Liver (tissue), 9 donors: ENCODE data around the gene SLC36A3. TPM values are rescaled to one million over a fixed set of nuclear protein-coding genes. Genes with fewer than 3 reads are reported as not detected.

Experiments used
- DNase-seq: peaks from one replicate; pipeline ENCODE4 v3.0.0-alpha.2; 2017; ENCODE audit warnings: low spot score
- H3K27ac ChIP-seq, 2 donors: one replicate each; pipeline ENCODE4 v1.7.0; 2013; ENCODE audit warnings: inconsistent platforms in 2 of 2, low read length in 2 of 2, control low read depth in 1 of 2, low read depth in 1 of 2, mild to moderate bottlenecking in 1 of 2
- H3K27me3 ChIP-seq, 4 donors: one replicate each; pipeline versions ENCODE4 v1.6.1 to v1.7.0; 2013; ENCODE audit warnings: low read length in 3 of 4, inconsistent platforms in 1 of 4, mild to moderate bottlenecking in 1 of 4, moderate library complexity in 1 of 4; ENCODE audit not compliant: control insufficient read depth in 4 of 4, insufficient read depth in 4 of 4
- H3K36me3 ChIP-seq, 4 donors: one replicate each; pipeline versions ENCODE4 v1.6.1 to v1.7.0; 2013; ENCODE audit warnings: low read length in 3 of 4, mild to moderate bottlenecking in 3 of 4, low read depth in 1 of 4, moderate library complexity in 1 of 4; ENCODE audit not compliant: control insufficient read depth in 4 of 4, insufficient read depth in 3 of 4
- H3K4me1 ChIP-seq, 4 donors: one replicate each; pipeline versions ENCODE4 v1.6.1 to v1.7.0; 2013; ENCODE audit warnings: low read length in 3 of 4, mild to moderate bottlenecking in 3 of 4, moderate library complexity in 1 of 4; ENCODE audit not compliant: control insufficient read depth in 4 of 4, insufficient read depth in 4 of 4
- H3K4me3 ChIP-seq, 3 donors: one replicate each; pipeline versions ENCODE4 v1.6.1 to v1.7.0; 2013; ENCODE audit warnings: low read length in 3 of 3, control low read depth in 1 of 3, low read depth in 1 of 3, mild to moderate bottlenecking in 1 of 3
- H3K9ac ChIP-seq, 2 donors: one replicate each; pipeline ENCODE4 v1.7.0; 2013; ENCODE audit warnings: low read length in 2 of 2, mild to moderate bottlenecking in 2 of 2, moderate library complexity in 2 of 2, control low read depth in 1 of 2, low read depth in 1 of 2
- H3K9me3 ChIP-seq, 4 donors: one replicate each; pipeline versions ENCODE4 v1.6.1 to v1.7.0; 2013; ENCODE audit warnings: low read length in 3 of 4; ENCODE audit not compliant: control insufficient read depth in 4 of 4
- EGR1 ChIP-seq, 2 donors: IDR thresholded peaks; 2 replicates each; pipeline ENCODE4 v1.6.1; 2016 to 2018; ENCODE audit warnings: antibody characterized with exemption in 2 of 2, low read depth in 2 of 2
- FOXA1 ChIP-seq: IDR thresholded peaks from 2 replicates; pipeline ENCODE4 v1.6.1; 2016; ENCODE audit warnings: antibody characterized with exemption
- FOXA2 ChIP-seq: IDR thresholded peaks from 2 replicates; pipeline ENCODE4 v1.6.1; 2016; ENCODE audit warnings: antibody characterized with exemption
- GABPA ChIP-seq, 2 donors: IDR thresholded peaks in 1 of 2; conservative IDR thresholded peaks in 1 of 2; 2 replicates each; pipeline ENCODE4 v1.6.1; 2016; ENCODE audit warnings: antibody characterized with exemption in 2 of 2, mild to moderate bottlenecking in 1 of 2, moderate library complexity in 1 of 2
- HNF4A ChIP-seq, 2 donors: conservative IDR thresholded peaks; 2 replicates each; pipeline ENCODE4 v1.6.1; 2016; ENCODE audit warnings: antibody characterized with exemption in 2 of 2, mild to moderate bottlenecking in 2 of 2
- HNF4G ChIP-seq: IDR thresholded peaks from 2 replicates; pipeline ENCODE4 v1.6.1; 2016; ENCODE audit warnings: antibody characterized with exemption
- JUND ChIP-seq, 2 donors: IDR thresholded peaks; 2 replicates each; pipeline ENCODE4 v1.6.1; 2016; ENCODE audit warnings: antibody characterized with exemption in 2 of 2
- NR2F2 ChIP-seq: IDR thresholded peaks from 2 replicates; pipeline ENCODE4 v1.6.1; 2016; ENCODE audit warnings: antibody characterized with exemption
- RAD21 ChIP-seq, 2 donors: IDR thresholded peaks; 2 replicates each; pipeline ENCODE4 v1.6.1; 2016; ENCODE audit warnings: antibody characterized with exemption in 2 of 2, mild to moderate bottlenecking in 2 of 2
- RXRA ChIP-seq, 2 donors: IDR thresholded peaks; 2 replicates each; pipeline ENCODE4 v1.6.1; 2017 to 2018; ENCODE audit warnings: antibody characterized with exemption in 2 of 2, mild to moderate bottlenecking in 1 of 2
- SP1 ChIP-seq: IDR thresholded peaks from 2 replicates; pipeline ENCODE4 v1.6.1; 2018; ENCODE audit warnings: antibody characterized with exemption, mild to moderate bottlenecking
- TAF1 ChIP-seq: conservative IDR thresholded peaks from 2 replicates; pipeline ENCODE4 v1.6.1; 2016; ENCODE audit warnings: antibody characterized with exemption, mild to moderate bottlenecking
- YY1 ChIP-seq: IDR thresholded peaks from 2 replicates; pipeline ENCODE4 v1.6.1; 2016; ENCODE audit warnings: antibody characterized with exemption, mild to moderate bottlenecking
- WGBS: extraction: QIAGEN DNeasy Blood & Tissue Kit; methylation state at CpG from one replicate; pipeline ENCODE4 v1.1.7; 2013; 5-methylcytosine and 5-hydroxymethylcytosine counted together
- polyA plus RNA-seq, 2 donors: library from polyadenylated mRNA; stranded (reverse) in 1 of 2; unstranded in 1 of 2; fragments of 200-250 nt in 1 of 2; fragments of >200 nt in 1 of 2; fragmentation: Nextera tagmentation in 1 of 2; extraction: Ambion mirVana in 1 of 2; gene quantifications; one replicate each; pipeline versions ENCODE4 v1.2.1 to v1.2.3, GENCODE V29; 2013 to 2015
- total RNA-seq, 2 donors: library from RNA; depleted of rRNA; stranded (reverse); fragments of >200 nt; gene quantifications; one replicate each; pipeline ENCODE4 v1.2.3, GENCODE V29; 2014
- TF ChIP-seq, protein P1 (sequence below): fragments of 150-350 bp; IDR thresholded peaks from 2 replicates; pipeline ENCODE4 v1.5.1; 2017; ENCODE audit warnings: improper control_type of control experiment, low read depth, low read length; ENCODE audit not compliant: missing input control
- TF ChIP-seq, protein P2 (sequence below): IDR thresholded peaks from 2 replicates; pipeline ENCODE4 v1.6.1; 2016; ENCODE audit warnings: antibody characterized with exemption
- TF ChIP-seq, protein P3 (sequence below): IDR thresholded peaks from 2 replicates; pipeline ENCODE4 v1.6.1; 2016; ENCODE audit warnings: antibody characterized with exemption, mild to moderate bottlenecking
- TF ChIP-seq, protein P4 (sequence below): IDR thresholded peaks from 2 replicates; pipeline ENCODE4 v1.6.1; 2016; ENCODE audit warnings: antibody characterized with exemption
- TF ChIP-seq, protein P5 (sequence below): IDR thresholded peaks from 2 replicates; pipeline ENCODE4 v1.6.1; 2016; ENCODE audit warnings: antibody characterized with exemption
- donor health status: healthy.
- donor health status: healthy.
- donor health status: healthy.
- donor health status: healthy.
- donor health status: healthy.

The SLC36A3 gene
- total and polyA plus RNA-seq, 4 donors, result not detected

DNA sequence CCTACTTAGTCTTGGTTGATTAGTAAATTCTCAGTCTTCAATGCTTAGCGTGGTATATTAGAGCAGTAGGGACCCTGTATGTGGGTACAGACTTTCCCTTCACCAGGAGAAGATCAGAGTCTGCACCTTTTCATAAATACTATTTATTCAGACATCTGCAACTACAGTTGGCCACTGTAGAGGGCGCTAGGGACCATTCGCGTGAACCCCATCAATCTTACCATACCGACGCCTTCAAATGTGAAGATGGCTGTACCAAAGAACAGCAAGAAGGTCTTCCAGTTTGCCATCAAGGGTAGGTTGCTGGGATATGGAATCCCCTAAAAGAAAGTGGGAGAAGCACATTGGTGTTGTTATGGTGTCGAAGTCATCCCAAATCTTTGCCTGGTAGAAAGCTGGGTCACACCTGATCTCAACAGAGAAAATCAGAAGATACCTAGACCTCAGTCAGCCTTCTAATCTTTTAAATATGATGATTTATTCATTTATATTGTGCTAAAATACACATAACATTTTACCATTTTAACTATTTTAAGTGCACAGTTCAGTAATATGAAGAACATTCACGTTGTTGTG is 19.1 kb downstream of the SLC36A3 start:
- H3K4me1 ChIP-seq, result no peaks in the 10 kb centered on the region
- WGBS, result 31% methylated on average over 8 of the region's 8 CpGs
- H3K27me3 ChIP-seq, result no peaks in the 10 kb centered on the region
- H3K27ac ChIP-seq, result no peak overlapping the region
- DNase-seq, result no peak
- no peak overlapping the region for H3K9ac ChIP-seq
- TF ChIP-seq GABPA (IDR thresholded peaks at IDR 0.05 in 1 of 2, conservative IDR thresholded peaks at IDR 0.05 in 1 of 2) (no peak), SP1 (no peak), NR2F2 (no peak), YY1 (no peak), TAF1 (no peak), RXRA (IDR thresholded peaks at IDR 0.05) (no peak), EGR1 (IDR thresholded peaks at IDR 0.05; ENCODE audit: low read depth in 2 of 2) (no peak), JUND (IDR thresholded peaks at IDR 0.05) (no peak), HNF4A (conservative IDR thresholded peaks at IDR 0.05) (no peak), FOXA1 (no peak)
- TF ChIP-seq, protein P1, sequence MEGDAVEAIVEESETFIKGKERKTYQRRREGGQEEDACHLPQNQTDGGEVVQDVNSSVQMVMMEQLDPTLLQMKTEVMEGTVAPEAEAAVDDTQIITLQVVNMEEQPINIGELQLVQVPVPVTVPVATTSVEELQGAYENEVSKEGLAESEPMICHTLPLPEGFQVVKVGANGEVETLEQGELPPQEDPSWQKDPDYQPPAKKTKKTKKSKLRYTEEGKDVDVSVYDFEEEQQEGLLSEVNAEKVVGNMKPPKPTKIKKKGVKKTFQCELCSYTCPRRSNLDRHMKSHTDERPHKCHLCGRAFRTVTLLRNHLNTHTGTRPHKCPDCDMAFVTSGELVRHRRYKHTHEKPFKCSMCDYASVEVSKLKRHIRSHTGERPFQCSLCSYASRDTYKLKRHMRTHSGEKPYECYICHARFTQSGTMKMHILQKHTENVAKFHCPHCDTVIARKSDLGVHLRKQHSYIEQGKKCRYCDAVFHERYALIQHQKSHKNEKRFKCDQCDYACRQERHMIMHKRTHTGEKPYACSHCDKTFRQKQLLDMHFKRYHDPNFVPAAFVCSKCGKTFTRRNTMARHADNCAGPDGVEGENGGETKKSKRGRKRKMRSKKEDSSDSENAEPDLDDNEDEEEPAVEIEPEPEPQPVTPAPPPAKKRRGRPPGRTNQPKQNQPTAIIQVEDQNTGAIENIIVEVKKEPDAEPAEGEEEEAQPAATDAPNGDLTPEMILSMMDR, result no peak
- TF ChIP-seq, protein P2, sequence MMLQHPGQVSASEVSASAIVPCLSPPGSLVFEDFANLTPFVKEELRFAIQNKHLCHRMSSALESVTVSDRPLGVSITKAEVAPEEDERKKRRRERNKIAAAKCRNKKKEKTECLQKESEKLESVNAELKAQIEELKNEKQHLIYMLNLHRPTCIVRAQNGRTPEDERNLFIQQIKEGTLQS, result no peak
- TF ChIP-seq, protein P3, sequence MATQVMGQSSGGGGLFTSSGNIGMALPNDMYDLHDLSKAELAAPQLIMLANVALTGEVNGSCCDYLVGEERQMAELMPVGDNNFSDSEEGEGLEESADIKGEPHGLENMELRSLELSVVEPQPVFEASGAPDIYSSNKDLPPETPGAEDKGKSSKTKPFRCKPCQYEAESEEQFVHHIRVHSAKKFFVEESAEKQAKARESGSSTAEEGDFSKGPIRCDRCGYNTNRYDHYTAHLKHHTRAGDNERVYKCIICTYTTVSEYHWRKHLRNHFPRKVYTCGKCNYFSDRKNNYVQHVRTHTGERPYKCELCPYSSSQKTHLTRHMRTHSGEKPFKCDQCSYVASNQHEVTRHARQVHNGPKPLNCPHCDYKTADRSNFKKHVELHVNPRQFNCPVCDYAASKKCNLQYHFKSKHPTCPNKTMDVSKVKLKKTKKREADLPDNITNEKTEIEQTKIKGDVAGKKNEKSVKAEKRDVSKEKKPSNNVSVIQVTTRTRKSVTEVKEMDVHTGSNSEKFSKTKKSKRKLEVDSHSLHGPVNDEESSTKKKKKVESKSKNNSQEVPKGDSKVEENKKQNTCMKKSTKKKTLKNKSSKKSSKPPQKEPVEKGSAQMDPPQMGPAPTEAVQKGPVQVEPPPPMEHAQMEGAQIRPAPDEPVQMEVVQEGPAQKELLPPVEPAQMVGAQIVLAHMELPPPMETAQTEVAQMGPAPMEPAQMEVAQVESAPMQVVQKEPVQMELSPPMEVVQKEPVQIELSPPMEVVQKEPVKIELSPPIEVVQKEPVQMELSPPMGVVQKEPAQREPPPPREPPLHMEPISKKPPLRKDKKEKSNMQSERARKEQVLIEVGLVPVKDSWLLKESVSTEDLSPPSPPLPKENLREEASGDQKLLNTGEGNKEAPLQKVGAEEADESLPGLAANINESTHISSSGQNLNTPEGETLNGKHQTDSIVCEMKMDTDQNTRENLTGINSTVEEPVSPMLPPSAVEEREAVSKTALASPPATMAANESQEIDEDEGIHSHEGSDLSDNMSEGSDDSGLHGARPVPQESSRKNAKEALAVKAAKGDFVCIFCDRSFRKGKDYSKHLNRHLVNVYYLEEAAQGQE, result no peak
- TF ChIP-seq, protein P4, sequence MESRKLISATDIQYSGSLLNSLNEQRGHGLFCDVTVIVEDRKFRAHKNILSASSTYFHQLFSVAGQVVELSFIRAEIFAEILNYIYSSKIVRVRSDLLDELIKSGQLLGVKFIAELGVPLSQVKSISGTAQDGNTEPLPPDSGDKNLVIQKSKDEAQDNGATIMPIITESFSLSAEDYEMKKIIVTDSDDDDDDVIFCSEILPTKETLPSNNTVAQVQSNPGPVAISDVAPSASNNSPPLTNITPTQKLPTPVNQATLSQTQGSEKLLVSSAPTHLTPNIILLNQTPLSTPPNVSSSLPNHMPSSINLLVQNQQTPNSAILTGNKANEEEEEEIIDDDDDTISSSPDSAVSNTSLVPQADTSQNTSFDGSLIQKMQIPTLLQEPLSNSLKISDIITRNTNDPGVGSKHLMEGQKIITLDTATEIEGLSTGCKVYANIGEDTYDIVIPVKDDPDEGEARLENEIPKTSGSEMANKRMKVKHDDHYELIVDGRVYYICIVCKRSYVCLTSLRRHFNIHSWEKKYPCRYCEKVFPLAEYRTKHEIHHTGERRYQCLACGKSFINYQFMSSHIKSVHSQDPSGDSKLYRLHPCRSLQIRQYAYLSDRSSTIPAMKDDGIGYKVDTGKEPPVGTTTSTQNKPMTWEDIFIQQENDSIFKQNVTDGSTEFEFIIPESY, result no peak
- no peaks in the 10 kb centered on the region for H3K36me3 ChIP-seq
- no peak overlapping the region for H3K4me3 ChIP-seq
- no peaks in the 10 kb centered on the region for H3K9me3 ChIP-seq

DNA sequence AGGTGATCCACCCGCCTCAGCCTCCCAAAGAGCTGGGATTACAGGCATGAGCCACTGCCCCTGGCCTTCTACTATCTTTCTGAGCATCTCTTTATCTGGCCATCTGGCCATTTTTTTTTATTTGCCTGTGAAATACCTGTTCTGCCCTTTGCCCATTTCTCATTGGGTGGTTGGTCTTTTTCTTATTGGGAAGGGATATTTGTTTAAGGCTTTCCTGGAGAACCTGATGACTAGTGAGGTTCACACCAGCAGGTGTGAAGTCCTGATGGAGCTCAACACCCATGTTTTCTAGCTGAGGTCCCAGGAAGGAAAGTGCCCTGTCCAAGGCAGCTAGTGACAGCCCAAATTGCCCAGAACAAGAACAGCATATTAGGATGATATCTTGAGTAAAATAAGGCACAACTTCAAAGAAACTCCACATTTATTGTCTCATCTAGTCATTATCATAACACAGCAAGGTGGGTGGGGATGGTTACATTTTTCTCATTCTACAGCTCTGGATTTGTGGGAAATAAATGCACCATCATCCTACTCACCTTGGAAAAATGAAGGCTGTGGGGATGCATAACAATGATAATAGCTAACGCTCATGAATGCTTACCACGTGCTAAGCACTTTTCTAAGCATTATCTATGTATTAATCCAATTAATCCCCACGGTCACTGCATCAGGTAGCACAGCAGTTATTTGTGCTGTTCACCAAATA is 20.3 kb downstream of the SLC36A3 start:
- no peak for DNase-seq
- no peaks in the 10 kb centered on the region for H3K4me1 ChIP-seq
- no peaks in the 10 kb centered on the region for H3K36me3 ChIP-seq
- WGBS, result 84% methylated on average over 4 of the region's 4 CpGs
- no peak overlapping the region for H3K9ac ChIP-seq
- no peaks in the 10 kb centered on the region for H3K27me3 ChIP-seq
- no peak overlapping the region for H3K27ac ChIP-seq
- no peaks in the 10 kb centered on the region for H3K9me3 ChIP-seq
- no peak overlapping the region for H3K4me3 ChIP-seq
- TF ChIP-seq, protein P5, sequence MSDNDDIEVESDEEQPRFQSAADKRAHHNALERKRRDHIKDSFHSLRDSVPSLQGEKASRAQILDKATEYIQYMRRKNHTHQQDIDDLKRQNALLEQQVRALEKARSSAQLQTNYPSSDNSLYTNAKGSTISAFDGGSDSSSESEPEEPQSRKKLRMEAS, result no peak
- no peak for TF ChIP-seq EGR1 (IDR thresholded peaks at IDR 0.05; ENCODE audit: low read depth in 2 of 2)
- TF ChIP-seq FOXA2, result no peak
- TF ChIP-seq RXRA (IDR thresholded peaks at IDR 0.05), result no peak
- no peak for TF ChIP-seq SP1
- TF ChIP-seq RAD21 (IDR thresholded peaks at IDR 0.05), result no peak
- TF ChIP-seq TAF1, result no peak
- TF ChIP-seq GABPA (IDR thresholded peaks at IDR 0.05 in 1 of 2, conservative IDR thresholded peaks at IDR 0.05 in 1 of 2), result no peak
- TF ChIP-seq, protein P1, result no peak
- TF ChIP-seq NR2F2, result no peak
- no peak for TF ChIP-seq HNF4G
- no peak for TF ChIP-seq YY1
